Neural progenitor cell (in vitro differentiated cells): ENCODE results near the gene SMYD3. TPM values are rescaled to one million over a fixed set of nuclear protein-coding genes. Genes with fewer than 3 reads are reported as not detected.

Experiments used
- DNase-seq: peaks from one replicate; pipeline ENCODE4 v3.0.0-alpha.2; 2016; ENCODE audit warnings: low spot score
- H2AFZ ChIP-seq: fragments of 200-600 bp; sonication (generic); replicated peaks from 2 replicates; pipeline ENCODE4 v1.6.1; 2016; ENCODE audit warnings: antibody characterized with exemption
- H3F3A ChIP-seq: fragments of 200-600 bp; sonication (generic); 2 replicates; pipeline ENCODE4 v1.6.1; 2016; ENCODE audit warnings: antibody characterized with exemption, low read depth
- H3K27ac ChIP-seq: fragments of 200-600 bp; sonication (generic); 2 replicates; pipeline ENCODE4 v1.5.1; 2016; ENCODE audit warnings: mild to moderate bottlenecking
- H3K27me3 ChIP-seq: fragments of 200-600 bp; sonication (generic); 2 replicates; pipeline ENCODE4 v1.6.1; 2016; ENCODE audit warnings: mild to moderate bottlenecking, moderate library complexity
- H3K36me3 ChIP-seq: fragments of 200-600 bp; sonication (generic); 2 replicates; pipeline ENCODE4 v1.5.1; 2016
- H3K4me1 ChIP-seq: fragments of 200-600 bp; sonication (generic); 2 replicates; pipeline ENCODE4 v1.6.1; 2016; ENCODE audit warnings: mixed run types
- H3K4me2 ChIP-seq: fragments of 200-600 bp; sonication (generic); 2 replicates; pipeline ENCODE4 v1.6.1; 2016
- H3K4me3 ChIP-seq: fragments of 200-600 bp; sonication (generic); 2 replicates; pipeline ENCODE4 v1.5.1; 2016
- H3K79me2 ChIP-seq: fragments of 200-600 bp; sonication (generic); 2 replicates; pipeline ENCODE4 v1.6.1; 2016; ENCODE audit warnings: low read depth
- H3K9ac ChIP-seq: fragments of 200-600 bp; sonication (generic); 2 replicates; pipeline ENCODE4 v1.6.1; 2016
- H3K9me3 ChIP-seq: fragments of 200-600 bp; sonication (generic); 2 replicates; pipeline ENCODE4 v1.5.1; 2016; ENCODE audit warnings: low read depth
- H4K20me1 ChIP-seq: fragments of 200-600 bp; sonication (generic); 2 replicates; pipeline ENCODE4 v1.6.1; 2016; ENCODE audit warnings: low read depth
- H3K27ac Mint-ChIP-seq: 3 replicates; pipeline ENCODE4 v1.8.0; 2021; ENCODE audit warnings: mixed read lengths
- H3K27me3 Mint-ChIP-seq: 2 replicates; pipeline ENCODE4 v1.8.0; 2022; ENCODE audit warnings: low read depth, mild to moderate bottlenecking, inconsistent platforms, moderate library complexity, mixed read lengths; ENCODE audit not compliant: insufficient read depth
- H3K36me3 Mint-ChIP-seq: 3 replicates; pipeline ENCODE4 v1.8.0; 2021; ENCODE audit warnings: mixed read lengths
- H3K4me1 Mint-ChIP-seq: 3 replicates; pipeline ENCODE4 v1.8.0; 2021; ENCODE audit warnings: mixed read lengths
- H3K4me3 Mint-ChIP-seq: 3 replicates; pipeline ENCODE4 v1.8.0; 2021; ENCODE audit warnings: mild to moderate bottlenecking, moderate library complexity, mixed read lengths
- H3K9me3 Mint-ChIP-seq: 3 replicates; pipeline ENCODE4 v1.8.0; 2020; ENCODE audit warnings: mixed read lengths
- CTCF ChIP-seq: fragments of 200-600 bp; sonication (generic); IDR thresholded peaks from 2 replicates; pipeline ENCODE4 v1.5.1; 2017; ENCODE audit warnings: antibody characterized with exemption, mild to moderate bottlenecking
- EZH2 ChIP-seq: fragments of 200-600 bp; sonication (generic); IDR thresholded peaks from 2 replicates; pipeline ENCODE4 v1.6.1; 2017; ENCODE audit warnings: antibody characterized with exemption, mild to moderate bottlenecking, moderate library complexity
- EZH2phosphoT487 ChIP-seq: fragments of 200-600 bp; sonication (generic); IDR thresholded peaks from 2 replicates; pipeline ENCODE4 v1.6.1; 2017; ENCODE audit warnings: antibody characterized with exemption
- small RNA-seq: library from RNA; depleted of rRNA; stranded (forward); fragments of <200 nt; gene quantifications from one replicate; pipeline ENCODE3, GENCODE V24; 2015
- total RNA-seq: library from RNA; depleted of rRNA; stranded (reverse); fragments of >200 nt; gene quantifications from 2 replicates; pipeline ENCODE4 v1.2.3, GENCODE V29; 2015; ENCODE audit warnings: low replicate concordance

SMYD3 gene
- total RNA-seq, 1 donor from 2014 or later, result 43.2 TPM

GRCh38 chr1:245700631-245701030 lies 806.4 kb downstream of the SMYD3 start:
- TF ChIP-seq EZH2 (no peak), CTCF (no peak), EZH2phosphoT487 (no peak)
- H3K9me3 Mint-ChIP-seq, result no peaks in the 10 kb centered on the region
- Histone ChIP-seq H3K4me3 (no peak overlapping the region), H2AFZ (no peak overlapping the region), H3K36me3 (no peaks in the 10 kb centered on the region), H3K79me2 (no peaks in the 10 kb centered on the region), H3K27me3 (no peaks in the 10 kb centered on the region), H3K4me1 (no peaks in the 10 kb centered on the region), H3F3A (no peaks in the 10 kb centered on the region), H3K4me2 (no peak overlapping the region), H3K27ac (no peak overlapping the region), H3K9me3 (no peaks in the 10 kb centered on the region), H4K20me1 (no peaks in the 10 kb centered on the region), H3K9ac (no peak overlapping the region)
- no peak overlapping the region for H3K4me3 Mint-ChIP-seq
- DNase-seq, result no peak
- no peak overlapping the region for H3K27ac Mint-ChIP-seq
- H3K4me1 Mint-ChIP-seq, result no peaks in the 10 kb centered on the region
- H3K27me3 Mint-ChIP-seq, result peaks cover 5% of the 10 kb centered on the region
- H3K36me3 Mint-ChIP-seq, result peaks cover 11% of the 10 kb centered on the region

Small RNA genes within 50 kb of the gene (small RNA-seq; reads per million reads assigned to genes)
- gene AL356583.2, result not detected
- not detected for gene RF00019
- gene RNU6-1283P, result not detected

Other genes with a start within 250 kb of the SMYD3 start
- 16.4 and 21.1 TPM in 2 replicates for gene TFB2M, start 59.0 kb upstream of the SMYD3 start, total RNA-seq
- gene CNST, start 59.2 kb upstream of the SMYD3 start, total RNA-seq, result 15.5 and 25.6 TPM in 2 replicates
- 46.7 and 56.3 TPM in 2 replicates for gene SCCPDH, start 217.1 kb upstream of the SMYD3 start, total RNA-seq